GM12875 (cell line): ENCODE measurements around the gene NDNF.

Experiments
- H3K4me3 ChIP-seq: one replicate; pipeline ENCODE4 v1.5.1; 2011; ENCODE audit warnings: low read depth, low read length, control low read depth
- TF ChIP-seq, protein P1 (sequence below): IDR thresholded peaks from 2 replicates; pipeline ENCODE4 v1.5.1; 2011; ENCODE audit warnings: low read depth, mild to moderate bottlenecking, control low read depth, inconsistent platforms, low read length, moderate library complexity, borderline replicate concordance; ENCODE audit not compliant: insufficient read depth

NDNF gene

DNA sequence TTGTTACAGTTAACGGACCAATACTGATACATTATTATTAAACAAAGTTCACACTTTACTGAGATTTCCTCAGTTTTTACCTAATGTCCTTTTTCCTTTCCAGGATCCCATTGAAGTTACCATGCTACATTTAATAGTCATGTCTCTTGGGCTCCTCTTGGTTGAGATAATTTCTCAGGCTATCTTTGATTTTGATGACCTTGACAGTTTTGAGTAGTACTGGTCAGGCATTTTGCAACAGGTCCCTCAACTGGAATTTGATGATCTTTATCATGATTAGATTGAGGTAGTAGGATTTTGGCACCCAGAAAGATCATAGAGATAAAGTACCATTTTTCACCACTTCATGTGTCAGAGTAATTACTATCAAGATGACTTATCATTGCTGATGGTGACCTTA, 53.8 kb downstream of the NDNF start:
- TF ChIP-seq, protein P1, sequence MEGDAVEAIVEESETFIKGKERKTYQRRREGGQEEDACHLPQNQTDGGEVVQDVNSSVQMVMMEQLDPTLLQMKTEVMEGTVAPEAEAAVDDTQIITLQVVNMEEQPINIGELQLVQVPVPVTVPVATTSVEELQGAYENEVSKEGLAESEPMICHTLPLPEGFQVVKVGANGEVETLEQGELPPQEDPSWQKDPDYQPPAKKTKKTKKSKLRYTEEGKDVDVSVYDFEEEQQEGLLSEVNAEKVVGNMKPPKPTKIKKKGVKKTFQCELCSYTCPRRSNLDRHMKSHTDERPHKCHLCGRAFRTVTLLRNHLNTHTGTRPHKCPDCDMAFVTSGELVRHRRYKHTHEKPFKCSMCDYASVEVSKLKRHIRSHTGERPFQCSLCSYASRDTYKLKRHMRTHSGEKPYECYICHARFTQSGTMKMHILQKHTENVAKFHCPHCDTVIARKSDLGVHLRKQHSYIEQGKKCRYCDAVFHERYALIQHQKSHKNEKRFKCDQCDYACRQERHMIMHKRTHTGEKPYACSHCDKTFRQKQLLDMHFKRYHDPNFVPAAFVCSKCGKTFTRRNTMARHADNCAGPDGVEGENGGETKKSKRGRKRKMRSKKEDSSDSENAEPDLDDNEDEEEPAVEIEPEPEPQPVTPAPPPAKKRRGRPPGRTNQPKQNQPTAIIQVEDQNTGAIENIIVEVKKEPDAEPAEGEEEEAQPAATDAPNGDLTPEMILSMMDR: no peak
- H3K4me3 ChIP-seq: no peak overlapping the region

GRCh38 chr4:121016611-121017010, 55.7 kb downstream of the NDNF start:
- TF ChIP-seq, protein P1: no peak
- no peak overlapping the region for H3K4me3 ChIP-seq

GRCh38 chr4:121015421-121015820, 56.9 kb downstream of the NDNF start:
- H3K4me3 ChIP-seq: no peak overlapping the region
- TF ChIP-seq, protein P1: no peak

DNA sequence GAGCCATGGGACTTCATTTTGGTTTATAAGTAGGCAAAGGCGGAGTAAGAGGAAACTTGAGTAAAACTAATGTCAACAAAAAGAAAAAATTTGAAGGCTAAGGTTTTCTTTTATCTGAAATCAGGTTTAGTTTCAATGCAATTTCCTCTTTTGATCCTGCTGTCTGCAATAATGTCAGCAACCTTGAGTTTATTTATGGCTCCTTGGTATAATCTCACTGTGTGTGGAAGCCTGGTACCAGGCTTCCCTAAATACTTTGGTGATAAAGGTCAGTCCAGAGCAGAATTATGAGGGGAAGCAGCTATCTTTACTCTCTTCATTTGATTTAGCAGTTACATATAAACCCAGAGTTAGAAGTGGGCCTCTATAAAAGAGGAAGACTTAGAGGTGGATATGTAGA, 57.8 kb downstream of the NDNF start:
- TF ChIP-seq, protein P1: no peak
- no peak overlapping the region for H3K4me3 ChIP-seq

DNA sequence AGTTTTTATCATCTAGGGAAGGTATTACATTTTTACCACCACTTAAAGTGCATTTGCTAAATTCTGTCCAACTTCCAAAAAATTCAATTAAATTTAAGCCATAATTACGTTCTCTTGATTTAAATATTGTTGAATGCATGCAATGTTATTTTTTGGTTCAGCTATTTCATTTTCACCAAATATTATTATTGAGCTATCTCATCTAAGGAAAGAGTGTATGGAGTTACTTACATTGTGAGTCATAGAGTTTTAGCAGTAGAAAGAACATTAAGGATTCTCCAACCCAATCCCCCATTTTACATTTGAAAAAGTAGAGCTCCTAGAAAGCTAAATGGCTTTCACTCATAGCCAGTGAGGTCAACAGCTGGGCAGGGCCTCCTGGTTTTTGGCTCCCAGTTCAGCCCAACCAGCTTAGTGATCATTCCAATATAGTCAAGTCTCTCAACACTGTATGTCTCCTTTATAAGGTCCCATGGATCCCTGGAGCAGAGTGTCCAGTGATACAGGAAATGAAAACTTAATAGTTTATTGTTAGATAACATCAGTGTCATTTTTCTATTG, 60.5 kb downstream of the NDNF start:
- TF ChIP-seq, protein P1: no peak
- no peak overlapping the region for H3K4me3 ChIP-seq

DNA sequence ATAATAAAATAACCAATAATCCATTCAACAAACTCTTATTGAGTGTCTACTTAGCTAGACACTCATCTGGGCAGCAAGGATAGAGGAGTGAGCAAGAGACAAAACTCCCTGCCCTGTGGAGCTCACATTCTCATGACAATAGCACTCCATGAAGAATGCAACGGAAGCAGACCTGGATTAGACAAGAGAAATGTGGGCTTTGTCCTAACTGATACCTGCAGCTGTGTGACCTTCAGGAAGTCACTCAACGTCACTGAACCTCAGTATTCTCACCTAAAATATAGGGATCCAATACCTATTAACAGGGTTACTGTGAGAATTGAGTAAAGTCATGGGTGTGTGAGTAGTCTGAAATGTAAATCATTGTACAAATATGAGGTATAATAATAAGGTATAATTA, 61.2 kb downstream of the NDNF start:
- TF ChIP-seq, protein P1: no peak
- no peak overlapping the region for H3K4me3 ChIP-seq

- TF ChIP-seq, protein P1: no peak
- H3K4me3 ChIP-seq: no peak overlapping the region
Measured at GRCh38 chr4:121009578-121010478, 62.5 kb downstream of the NDNF start.
